Measurements from ENCODE around the gene SCN9A.

SCN9A gene

DNA sequence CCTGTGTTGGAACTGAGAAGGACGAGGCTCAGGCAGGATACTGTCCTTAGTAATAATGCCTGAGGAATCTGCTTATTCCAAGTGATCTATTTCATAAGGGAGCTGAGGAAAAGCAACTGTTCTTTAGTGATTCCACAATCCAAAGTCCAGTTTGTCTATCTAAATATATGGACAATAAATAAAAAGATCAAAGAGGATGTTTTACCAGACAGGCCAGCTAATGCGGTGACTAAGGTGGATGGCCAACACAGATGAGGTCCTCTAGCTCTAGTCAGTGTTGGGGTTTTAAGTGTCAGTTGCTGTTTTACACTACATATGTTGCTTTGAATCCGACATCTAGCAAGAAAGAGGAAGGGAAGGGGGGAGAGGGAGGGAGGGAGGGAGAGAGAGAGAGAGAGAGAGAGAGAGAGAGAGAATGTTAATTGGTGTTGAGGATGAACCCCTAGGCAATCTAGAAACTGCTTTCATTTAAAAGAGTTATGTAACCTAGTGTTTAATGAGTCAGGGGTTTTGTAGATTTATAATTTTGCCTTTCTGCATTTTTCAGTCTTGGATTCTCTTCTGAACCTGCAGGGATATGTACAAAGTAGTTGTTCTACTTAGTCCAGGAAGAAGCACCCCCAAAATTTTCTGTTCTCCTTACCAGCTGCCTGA lies 220.9 kb downstream of the SCN9A start:
- TF ChIP-seq CTCF (IDR thresholded peaks at IDR 0.05; ENCODE audit: control insufficient read depth, extremely low read depth, insufficient read depth), result no peak
- no peak overlapping the region for H3K4me3 ChIP-seq (ENCODE audit: low read depth, low read length)
- no peak for DNase-seq (ENCODE audit: low read depth)

DNA sequence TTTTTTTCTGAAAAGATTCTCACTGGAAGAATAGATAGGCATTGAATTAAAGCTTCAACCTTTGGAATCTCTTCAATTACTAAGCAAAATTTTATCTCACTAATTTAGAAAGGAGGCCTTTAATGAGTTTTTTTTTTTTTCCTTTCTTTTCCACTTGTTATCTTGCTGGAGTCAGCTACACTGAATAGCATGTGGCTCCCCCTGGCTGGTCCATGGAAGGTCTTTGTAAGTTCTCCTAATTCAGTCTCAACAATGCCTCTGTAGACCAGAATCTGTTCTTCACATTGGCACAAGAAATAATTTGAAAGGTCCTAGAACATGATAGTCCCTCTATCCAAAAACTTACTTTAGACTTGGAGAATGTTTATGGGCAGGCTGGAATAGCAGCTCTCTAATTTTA lies 223.7 kb downstream of the SCN9A start:
- no peak overlapping the region for H3K4me3 ChIP-seq (ENCODE audit: low read depth, low read length)
- no peak for DNase-seq (ENCODE audit: low read depth)
- no peak for TF ChIP-seq CTCF (IDR thresholded peaks at IDR 0.05; ENCODE audit: control insufficient read depth, extremely low read depth, insufficient read depth)

- TF ChIP-seq CTCF (IDR thresholded peaks at IDR 0.05; ENCODE audit: control insufficient read depth, extremely low read depth, insufficient read depth), result no peak
- no peak overlapping the region for H3K4me3 ChIP-seq (ENCODE audit: low read depth, low read length)
- DNase-seq (ENCODE audit: low read depth), result no peak
These were observed 227.0 kb downstream of the SCN9A start for GRCh38 chr2:166148500-166149400.

DNA sequence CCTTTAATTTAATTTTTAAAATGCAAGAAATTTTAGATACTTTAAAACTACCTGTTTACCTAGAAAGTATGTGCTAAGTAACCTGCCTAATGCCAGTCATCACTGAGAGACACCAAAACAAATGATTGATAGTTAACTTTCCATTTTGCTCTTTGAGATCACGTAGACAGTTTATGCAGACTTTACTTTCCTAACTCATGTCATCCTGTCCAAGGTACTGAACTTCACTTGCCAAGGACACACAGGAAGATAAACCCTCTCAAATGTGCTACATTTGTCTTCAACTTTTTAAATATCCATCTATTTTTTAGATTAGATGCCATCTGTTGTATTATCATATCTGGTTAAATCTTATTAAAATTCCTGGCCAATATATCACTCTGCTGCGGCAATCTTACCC lies 227.9 kb downstream of the SCN9A start:
- no peak overlapping the region for H3K4me3 ChIP-seq (ENCODE audit: low read depth, low read length)
- no peak for TF ChIP-seq CTCF (IDR thresholded peaks at IDR 0.05; ENCODE audit: control insufficient read depth, extremely low read depth, insufficient read depth)
- DNase-seq (ENCODE audit: low read depth), result no peak

All from LNCaP clone FGC (cell line).